H1 (cell line): ENCODE results near the gene NDC1. TPM values are rescaled to one million over a fixed set of nuclear protein-coding genes. Genes with fewer than 3 reads are reported as not detected.

Experiments used
- CBX5 ChIP-seq: fragments of 300-800, 300-1000 bp; sonication (generic); IDR thresholded peaks from 2 replicates; pipeline ENCODE4 v1.7.1; 2016; ENCODE audit warnings: antibody characterized with exemption, low read length, low read depth
- CHD7 ChIP-seq: fragments of 300-600 bp; sonication (generic); IDR thresholded peaks from 2 replicates; pipeline ENCODE4 v1.7.1; 2012; ENCODE audit warnings: low read length, moderate library complexity, mild to moderate bottlenecking, inconsistent platforms; ENCODE audit not compliant: insufficient replicate concordance
- MAFK ChIP-seq: IDR thresholded peaks from 2 replicates; pipeline ENCODE4 v1.6.1; 2012; ENCODE audit warnings: low read depth, mild to moderate bottlenecking, improper control_type of control experiment, low read length
- RNF2 ChIP-seq: fragments of 200-900, 300-1000 bp; sonication (generic); IDR thresholded peaks from 2 replicates; pipeline ENCODE4 v1.7.1; 2016; ENCODE audit warnings: borderline replicate concordance, low read depth, mild to moderate bottlenecking, antibody characterized with exemption, low read length; ENCODE audit not compliant: poor library complexity, severe bottlenecking; ENCODE audit errors: missing control alignments
- SIRT6 ChIP-seq: IDR thresholded peaks from one replicate; pipeline ENCODE4 v1.7.1; 2012; ENCODE audit warnings: low read length, inconsistent platforms
- SP1 ChIP-seq: IDR thresholded peaks from 2 replicates; pipeline ENCODE4 v1.6.1; 2011; ENCODE audit warnings: low read depth, low read length
- polyA plus RNA-seq, 7 experiments: library from polyadenylated mRNA; depleted of rRNA in 3 of 7; stranded (reverse) in 5 of 7; unstranded in 2 of 7; fragments of >200 nt in 5 of 7; fragments of 200-250 nt in 2 of 7; gene quantifications; 1 replicate in 5 of 7; 2 replicates in 1 of 7; 4 replicates in 1 of 7; pipeline versions ENCODE4 v1.2.1 to v1.2.3, GENCODE V29; 2011 to 2013; ENCODE audit warnings: missing spikeins in 2 of 7, mixed read lengths in 2 of 7
- total RNA-seq: library from RNA; stranded (reverse); fragmentation: NEBNext Ultra II Directional; extraction: Animal tissue kit (Norgen Biotek cat#: 25700); gene quantifications from 2 replicates; pipeline ENCODE4 v1.2.1, GENCODE V29; 2021

Gene NDC1
- total and polyA plus RNA-seq, 2 of the 8 experiments (the other 6 are each of a cell fraction or from before 2014, with no cell fraction given) = 62.9 to 66.1 TPM

- no peak for TF ChIP-seq CHD7
- no peak for TF ChIP-seq MAFK
- TF ChIP-seq RNF2 = no peak
- no peak for TF ChIP-seq SP1
- TF ChIP-seq SIRT6 = no peak
- no peak for TF ChIP-seq CBX5
Observed at GRCh38 chr1:53847980-53848379, 9.9 kb upstream of the NDC1 start (continued).
